Superior temporal gyrus (tissue), 1 donor: ENCODE measurements around the gene DIAPH1.

Experiments
- DNase-seq: peaks from one replicate; pipeline ENCODE4 v3.0.0-alpha.2; 2016; ENCODE audit errors: extremely low spot score

The DIAPH1 gene

DNA sequence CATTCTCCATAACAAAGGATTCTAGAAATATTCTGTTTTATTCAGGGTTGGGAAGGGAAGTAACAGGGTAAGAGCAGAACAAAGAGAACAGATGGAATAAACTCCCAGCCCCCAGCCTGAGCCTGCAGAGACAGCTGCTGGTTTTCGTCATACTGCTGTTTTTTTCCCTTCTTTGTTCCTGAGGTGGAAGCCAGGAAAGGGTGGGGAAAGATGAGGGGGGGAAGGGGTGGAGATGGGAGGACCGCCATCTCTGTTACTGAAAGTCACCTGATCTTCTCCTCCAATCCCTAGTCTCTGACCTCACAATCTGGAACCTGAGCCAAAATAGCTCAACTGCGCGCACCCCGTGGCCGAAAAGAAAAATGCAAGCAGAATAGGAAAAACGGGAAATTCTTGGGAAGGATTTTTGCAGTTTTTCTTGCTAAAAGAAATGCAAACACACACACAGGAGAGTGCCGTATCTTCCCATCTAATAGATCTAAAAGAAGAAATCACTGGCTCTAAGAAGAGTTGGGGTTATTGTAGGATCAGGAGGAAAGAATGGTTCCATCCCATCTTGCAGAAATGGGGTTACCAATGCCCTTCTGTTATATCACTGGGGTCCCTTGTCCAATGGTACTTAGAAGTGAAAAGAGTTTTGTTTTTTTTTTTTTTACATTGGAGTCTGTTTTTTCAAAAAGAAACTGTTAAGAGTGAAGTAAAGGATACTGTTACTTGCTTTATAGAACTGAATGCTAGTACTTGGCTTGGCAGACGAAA is 57.9 kb downstream of the DIAPH1 start:
- peak; percentile 94 for DNase-seq

- peak; percentile 63 for DNase-seq
Measured at GRCh38 chr5:141560151-141560550, 58.6 kb downstream of the DIAPH1 start.

- peak; percentile 23 for DNase-seq
Measured at GRCh38 chr5:141559461-141559860, 59.3 kb downstream of the DIAPH1 start.

GRCh38 chr5:141558150-141558549 is 60.6 kb downstream of the DIAPH1 start:
- DNase-seq: no peak

- DNase-seq: peak; percentile 97
Measured at GRCh38 chr5:141557681-141558136, 61.1 kb downstream of the DIAPH1 start.

DNA sequence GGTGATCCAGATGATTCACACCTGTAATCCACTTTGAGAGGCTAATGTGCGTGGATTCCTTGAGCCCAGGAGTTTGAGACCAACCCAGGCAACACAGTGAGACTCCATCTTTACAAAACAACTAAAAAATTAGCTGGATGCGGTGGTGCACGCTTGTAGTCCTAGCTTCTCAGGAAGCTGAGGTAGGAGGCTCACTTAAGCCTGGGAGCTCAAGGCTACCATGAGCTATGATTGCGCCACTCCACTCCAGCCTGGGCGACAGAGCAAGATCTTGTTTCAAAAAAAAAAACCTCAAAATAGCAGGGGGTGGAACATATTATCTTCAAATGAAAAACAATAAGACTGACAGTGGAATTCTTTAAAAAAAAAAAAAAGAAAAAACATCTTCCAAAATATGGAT is 70.9 kb downstream of the DIAPH1 start:
- DNase-seq: no peak

DNA sequence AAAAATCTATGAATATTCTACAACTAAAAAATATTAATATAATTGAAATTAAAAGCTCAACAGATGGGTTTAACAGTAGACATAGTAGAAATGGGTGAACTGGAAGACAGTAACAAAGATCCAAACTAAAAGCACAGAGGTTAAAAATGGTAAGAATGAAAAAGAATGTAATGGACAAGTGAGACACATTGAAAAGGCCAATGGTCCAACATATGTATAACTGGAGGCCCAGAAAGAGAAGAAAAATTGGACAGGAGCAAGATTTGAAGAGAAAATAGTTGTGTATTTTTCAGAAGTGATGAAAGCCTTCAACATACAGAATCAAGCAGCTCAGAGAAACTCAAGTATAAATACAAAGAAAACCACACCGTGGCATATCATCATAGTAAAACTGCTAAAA is 71.3 kb downstream of the DIAPH1 start:
- DNase-seq: no peak

DNA sequence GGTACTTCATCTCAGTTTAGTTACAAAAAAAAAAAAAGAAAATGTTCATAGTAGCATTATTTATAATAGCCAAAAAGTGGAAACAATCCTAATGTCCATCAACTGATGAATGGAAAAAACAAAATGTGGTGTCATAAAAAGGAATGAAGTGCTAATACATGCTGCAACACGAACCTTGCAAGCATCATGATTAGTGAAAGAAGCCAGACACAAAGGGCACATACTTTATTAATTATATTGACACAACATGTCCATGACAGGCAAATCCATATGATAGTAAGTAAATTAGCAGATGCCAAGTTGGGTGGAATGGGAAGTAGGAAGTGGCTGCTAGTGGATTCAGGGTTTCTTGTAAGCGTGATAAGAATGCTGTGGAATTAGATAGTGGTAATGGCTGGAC is 75.7 kb downstream of the DIAPH1 start:
- DNase-seq: no peak

- DNase-seq: no peak
Measured at GRCh38 chr5:141534492-141535213, 84.1 kb downstream of the DIAPH1 start.

DNA sequence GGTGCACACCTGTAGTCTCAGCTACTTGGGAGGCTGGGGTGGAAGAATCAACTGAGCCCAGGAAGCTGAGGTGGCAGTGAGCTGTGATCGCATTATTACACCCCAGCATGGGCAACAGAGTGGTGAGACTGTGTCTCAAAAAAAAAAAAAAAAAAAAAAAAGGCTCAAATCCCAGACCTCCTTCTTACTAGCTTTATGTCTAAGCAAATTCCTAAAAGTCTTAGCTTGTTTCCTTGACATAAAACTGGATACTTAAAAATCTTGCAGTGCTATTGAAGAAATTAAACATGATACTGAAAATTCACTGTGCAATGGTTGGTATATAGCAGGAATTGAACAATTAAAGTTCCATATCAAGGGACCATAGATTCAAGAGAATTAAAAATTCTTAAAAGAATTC is 84.9 kb downstream of the DIAPH1 start:
- no peak for DNase-seq

DNA sequence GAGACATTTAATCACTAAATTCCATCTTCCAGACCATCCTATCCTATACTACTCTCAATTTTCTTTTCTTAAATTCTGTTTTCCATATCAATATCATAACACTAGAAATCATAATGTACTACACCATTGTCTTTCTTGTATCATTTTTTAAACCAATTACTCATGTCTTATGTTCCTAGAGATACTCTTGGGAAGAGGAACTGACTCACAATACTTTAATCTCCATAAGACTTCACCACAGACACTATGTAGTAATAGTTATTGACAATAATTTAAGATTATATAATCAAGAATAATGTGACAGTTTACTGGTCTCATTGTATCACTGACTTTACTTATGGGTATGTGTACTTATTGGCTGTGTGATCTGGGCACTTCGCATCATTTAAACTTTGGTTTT is 86.1 kb downstream of the DIAPH1 start:
- DNase-seq: no peak

GRCh38 chr5:141529873-141530272 is 88.9 kb downstream of the DIAPH1 start:
- no peak for DNase-seq

- DNase-seq: no peak
Measured at GRCh38 chr5:141529002-141529401, 89.8 kb downstream of the DIAPH1 start.

DNA sequence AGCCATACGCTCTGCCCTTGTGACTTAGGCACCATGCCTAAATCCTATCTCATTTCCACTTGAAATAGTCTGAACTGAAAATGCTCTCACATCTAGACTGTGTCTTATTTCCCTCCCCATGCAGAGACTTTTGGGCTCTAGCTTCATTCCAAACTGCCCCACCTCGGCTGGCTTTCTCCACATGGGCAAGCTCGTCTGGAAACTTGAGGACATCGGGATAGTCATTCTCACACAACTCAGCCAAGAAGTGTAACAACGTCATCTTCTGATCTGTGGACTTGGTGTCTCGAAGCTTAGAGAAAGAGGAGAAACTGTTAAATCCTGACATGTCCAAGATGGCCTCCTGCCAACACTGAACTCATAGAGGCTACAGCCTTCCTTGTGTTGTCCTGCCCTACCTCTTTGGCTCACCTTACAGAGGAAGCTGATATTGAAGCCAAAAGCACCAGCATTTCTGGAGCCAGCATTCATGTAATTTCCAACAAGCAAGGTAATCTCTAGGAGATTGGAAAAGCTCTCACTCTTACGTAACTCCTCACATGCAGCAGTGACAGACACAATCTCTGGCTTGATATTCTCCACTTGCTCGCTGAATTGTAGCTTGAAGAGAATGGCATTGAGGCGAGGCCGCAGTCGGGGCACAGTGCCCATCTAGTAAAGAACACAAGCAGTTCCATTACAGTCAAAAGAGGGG is 90.4 kb downstream of the DIAPH1 start:
- DNase-seq: no peak

- no peak for DNase-seq
Measured at GRCh38 chr5:141527426-141527825, 91.4 kb downstream of the DIAPH1 start.

DNA sequence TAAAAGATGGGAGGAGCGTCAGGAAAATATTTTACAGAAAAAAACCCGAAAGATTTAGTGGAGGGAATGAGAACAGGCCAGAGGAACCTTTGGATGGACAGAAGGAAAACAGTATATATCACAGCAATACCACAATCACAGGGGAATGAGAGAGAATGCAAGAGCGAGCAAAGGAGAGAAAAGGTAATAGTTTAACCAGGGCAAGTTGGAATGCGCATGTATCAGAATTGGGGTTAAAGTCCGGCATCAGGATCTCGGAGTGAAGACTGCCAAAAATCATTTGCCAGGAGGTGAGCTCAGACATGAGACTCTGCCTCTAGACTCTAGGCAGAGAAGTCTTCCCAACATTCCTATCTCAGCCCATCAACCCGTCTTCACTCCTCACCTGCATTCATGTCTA is 93.1 kb downstream of the DIAPH1 start:
- no peak for DNase-seq

DNA sequence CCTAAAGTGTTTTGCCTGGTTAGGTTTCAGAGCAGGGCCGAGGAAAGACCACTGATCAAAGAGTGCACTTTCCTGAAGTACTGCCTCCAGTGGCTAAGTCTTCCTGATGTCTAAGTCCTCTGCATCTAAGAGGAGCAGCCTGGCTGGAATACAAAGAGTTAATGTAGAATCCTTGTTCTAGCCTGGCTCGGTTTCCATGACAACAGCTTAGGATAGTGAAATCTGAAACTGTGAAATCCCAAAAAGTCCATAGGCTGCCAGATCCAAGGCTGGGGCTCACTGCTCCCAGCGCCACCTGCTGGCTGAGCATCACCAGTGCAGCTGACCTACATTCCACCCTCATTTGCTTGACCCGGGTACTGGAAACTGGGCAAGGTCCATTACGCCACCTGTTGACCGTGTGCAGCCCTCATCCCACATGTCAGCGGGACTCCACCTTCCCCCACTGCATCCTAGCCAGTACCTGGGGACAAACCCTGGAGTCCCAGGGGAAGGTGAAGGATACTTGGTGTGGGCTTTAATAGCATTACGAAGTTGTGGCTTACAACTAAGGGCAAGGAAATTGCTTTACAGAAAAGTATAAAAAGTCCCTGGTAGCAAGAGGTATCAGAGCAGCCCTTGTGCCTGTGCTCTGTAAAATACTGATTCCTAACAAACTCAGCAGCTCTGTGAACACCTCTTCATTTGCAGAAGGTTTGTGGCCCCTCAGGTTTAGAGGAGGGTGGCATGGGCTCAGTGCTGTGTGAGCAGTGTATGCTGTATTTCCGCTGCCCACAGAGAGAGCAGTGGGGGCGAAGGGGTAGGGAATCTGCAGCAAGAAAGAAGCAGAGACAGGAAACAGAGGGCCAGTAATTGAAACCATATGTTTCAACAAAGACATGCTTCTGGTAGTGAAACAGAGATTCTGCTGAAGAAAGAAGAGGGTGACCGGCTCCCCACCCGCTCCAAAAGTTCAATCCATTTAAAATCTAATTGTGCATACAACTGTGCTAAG is 93.9 kb downstream of the DIAPH1 start:
- DNase-seq: peak; percentile 94

DNA sequence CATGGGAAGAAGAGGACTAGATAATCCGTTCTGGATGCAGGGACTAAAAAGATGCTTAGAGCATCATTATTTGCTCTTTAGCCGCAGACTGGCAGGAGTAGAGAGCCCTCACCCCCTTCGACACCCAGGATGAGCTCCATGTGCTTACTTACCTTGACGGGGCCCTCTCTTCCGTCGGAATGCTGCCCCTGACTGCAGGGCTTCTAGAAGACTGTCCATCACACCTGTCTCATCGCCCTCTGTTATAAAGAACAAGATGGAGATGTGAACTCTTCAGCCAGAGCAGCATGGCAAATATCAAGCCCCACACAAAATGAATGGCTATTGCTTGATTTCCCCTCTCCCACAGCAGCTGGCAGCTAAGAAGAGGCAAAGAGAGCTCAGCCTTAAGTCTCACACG is 94.8 kb downstream of the DIAPH1 start:
- DNase-seq: peak; percentile 15

DNA sequence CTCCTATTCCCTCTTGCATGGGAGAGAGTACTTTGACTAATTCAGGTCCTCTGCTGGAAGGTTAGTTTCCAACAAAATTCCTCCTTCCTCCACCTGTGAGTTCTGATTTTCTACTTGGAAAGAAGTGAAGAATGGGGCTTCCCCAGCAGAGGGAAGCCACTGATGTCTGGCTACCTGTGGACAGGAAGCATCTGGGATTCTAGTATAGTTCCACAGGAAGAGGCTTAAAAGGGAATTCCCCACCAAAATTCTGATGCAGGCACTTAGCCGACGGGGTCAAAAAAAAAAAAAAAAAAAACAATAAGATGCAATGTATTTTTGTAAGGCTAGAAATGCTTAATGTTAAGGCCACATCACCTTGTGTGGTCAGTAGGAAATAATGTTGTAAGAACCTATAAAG is 96.5 kb downstream of the DIAPH1 start:
- no peak for DNase-seq

DNA sequence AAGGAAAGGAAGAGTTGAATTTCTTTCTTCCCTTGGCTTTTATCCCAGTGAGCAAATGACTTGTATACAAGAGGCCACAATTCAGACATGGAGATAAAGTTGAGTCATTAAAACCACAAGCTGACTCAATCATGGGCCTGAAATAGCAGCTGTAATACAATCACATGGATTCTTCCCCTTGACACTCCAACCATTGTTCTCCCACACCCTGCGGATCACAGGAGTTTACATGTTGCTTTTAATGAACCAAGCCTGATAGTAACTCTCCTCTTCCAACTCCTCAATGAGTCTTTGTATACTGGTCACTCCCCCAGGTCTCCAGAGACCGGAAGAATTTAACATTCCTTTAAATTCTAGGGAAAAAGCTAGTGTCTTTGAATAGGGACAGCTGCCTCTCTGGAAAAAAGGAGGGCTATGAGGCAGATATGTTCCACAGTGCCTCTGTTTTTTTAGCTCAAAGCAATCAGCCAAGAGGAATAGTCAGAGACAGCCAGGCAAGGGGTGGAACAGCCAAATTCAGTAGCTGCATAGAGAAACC is 97.5 kb downstream of the DIAPH1 start:
- peak; percentile 94 for DNase-seq
